Lower lobe of right lung (tissue), 2 donors: Measurements from ENCODE around the gene ZNF331. TPM values are rescaled to one million over a fixed set of nuclear protein-coding genes. Genes with fewer than 3 reads are reported as not detected.

ENCODE experiments used
- ATAC-seq, 2 donors: fragments of 200-7000 bp; cut with Tn5 transposase; one replicate each; pipeline ENCODE4 v1.9.1; 2020 to 2022; ENCODE audit warnings: mild to moderate bottlenecking in 2 of 2, moderate library complexity in 2 of 2
- DNase-seq: peaks from one replicate; pipeline ENCODE4 v3.0.0-alpha.2; 2020
- H3K27ac ChIP-seq: fragments of 200-600 bp; one replicate; pipeline ENCODE4 v1.8.0; 2022
- H3K27me3 ChIP-seq: fragments of 200-600 bp; one replicate; pipeline ENCODE4 v1.8.0; 2022; ENCODE audit warnings: low read depth
- H3K36me3 ChIP-seq: fragments of 200-600 bp; one replicate; pipeline ENCODE4 v1.8.0; 2022; ENCODE audit warnings: mild to moderate bottlenecking
- H3K4me1 ChIP-seq: fragments of 200-600 bp; one replicate; pipeline ENCODE4 v1.8.0; 2022
- H3K4me3 ChIP-seq: fragments of 200-600 bp; one replicate; pipeline ENCODE4 v1.8.0; 2022; ENCODE audit warnings: mild to moderate bottlenecking
- H3K9me3 ChIP-seq: fragments of 200-600 bp; one replicate; pipeline ENCODE4 v1.8.0; 2022
- CTCF ChIP-seq: fragments of 200-600 bp; IDR thresholded peaks from one replicate; pipeline ENCODE4 v1.8.0; 2022; ENCODE audit warnings: antibody characterized with exemption, mild to moderate bottlenecking
- intact Hi-C: fragments of 100-400 bp; cut with DNase I; formaldehyde crosslinking; loops from one replicate; pipeline ENCODE4 v1.11.0; 2022
- total RNA-seq: library from RNA; stranded (reverse); fragmentation: NEBNext Ultra II Directional; extraction: Animal tissue kit (Norgen Biotek cat#: 25700); gene quantifications from one replicate; pipeline ENCODE4 v1.2.1, GENCODE V29; 2021
- donor health status: DM: no; HTN: yes; CAD: no; lungs with severe emphysema.

The ZNF331 gene
- total RNA-seq, 1 donor from 2014 or later: 36.6 TPM

GRCh38 chr19:53626976-53627375 is 89.0 kb downstream of the ZNF331 start:
- Histone ChIP-seq H3K9me3 (no peaks in the 10 kb centered on the region), H3K36me3 (no peaks in the 10 kb centered on the region), H3K27ac (no peak overlapping the region), H3K4me1 (peaks cover 14% of the 10 kb centered on the region), H3K27me3 (no peaks in the 10 kb centered on the region), H3K4me3 (no peak overlapping the region)
- DNase-seq: no peak
- intact Hi-C loops: no loop called here
- ATAC-seq: no peak
- no peak for TF ChIP-seq CTCF

Other genes starting within 250 kb of the ZNF331 start
- 8.4 TPM for gene ZNF845, start 204.4 kb upstream of the ZNF331 start, total RNA-seq
- gene ZNF525, start 172.4 kb upstream of the ZNF331 start, total RNA-seq: 12.8 TPM
- gene ZNF765, start 143.0 kb upstream of the ZNF331 start, total RNA-seq: 16.2 TPM
- 14.7 TPM for gene ZNF761, start 106.2 kb upstream of the ZNF331 start, total RNA-seq
- gene ZNF813, start 70.4 kb upstream of the ZNF331 start, total RNA-seq: 5.3 TPM
- gene DPRX, start 93.9 kb downstream of the ZNF331 start, total RNA-seq: not detected